Type B pancreatic cell (in vitro differentiated cells): ENCODE measurements around the gene UBE2N. TPM values are rescaled to one million over a fixed set of nuclear protein-coding genes. Genes with fewer than 3 reads are reported as not detected.

Experiments
- DNase-seq: peaks from one replicate; pipeline ENCODE4 v3.0.0; 2021; ENCODE audit warnings: mixed read lengths; ENCODE audit not compliant: unreplicated experiment; ENCODE audit errors: extremely low spot score
- H3K27ac Mint-ChIP-seq: 2 replicates; pipeline ENCODE4 v1.8.0; 2021; ENCODE audit warnings: mild to moderate bottlenecking, mixed read lengths
- H3K27me3 Mint-ChIP-seq: 2 replicates; pipeline ENCODE4 v1.8.0; 2021; ENCODE audit warnings: mixed read lengths
- H3K36me3 Mint-ChIP-seq: 2 replicates; pipeline ENCODE4 v1.8.0; 2021; ENCODE audit warnings: mixed read lengths
- H3K4me1 Mint-ChIP-seq: one replicate; pipeline ENCODE4 v1.8.0; 2021; ENCODE audit warnings: mixed read lengths; ENCODE audit not compliant: unreplicated experiment
- H3K4me3 Mint-ChIP-seq: 2 replicates; pipeline ENCODE4 v1.8.0; 2021; ENCODE audit warnings: mild to moderate bottlenecking, mixed read lengths
- H3K9me3 Mint-ChIP-seq: 2 replicates; pipeline ENCODE4 v1.8.0; 2021; ENCODE audit warnings: mixed read lengths
- total RNA-seq: library from RNA; stranded (reverse); gene quantifications from 2 replicates; pipeline ENCODE4 v1.2.1, GENCODE V29; 2021; ENCODE audit warnings: low replicate concordance
- TF ChIP-seq, protein P1 (sequence below): fragments of 200-600 bp; sonication (generic); conservative IDR thresholded peaks from 2 replicates; pipeline ENCODE4 v1.5.0; 2021; ENCODE audit warnings: antibody characterized with exemption, mild to moderate bottlenecking

UBE2N gene
- total RNA-seq, 1 donor from 2014 or later, result 102 TPM

DNA sequence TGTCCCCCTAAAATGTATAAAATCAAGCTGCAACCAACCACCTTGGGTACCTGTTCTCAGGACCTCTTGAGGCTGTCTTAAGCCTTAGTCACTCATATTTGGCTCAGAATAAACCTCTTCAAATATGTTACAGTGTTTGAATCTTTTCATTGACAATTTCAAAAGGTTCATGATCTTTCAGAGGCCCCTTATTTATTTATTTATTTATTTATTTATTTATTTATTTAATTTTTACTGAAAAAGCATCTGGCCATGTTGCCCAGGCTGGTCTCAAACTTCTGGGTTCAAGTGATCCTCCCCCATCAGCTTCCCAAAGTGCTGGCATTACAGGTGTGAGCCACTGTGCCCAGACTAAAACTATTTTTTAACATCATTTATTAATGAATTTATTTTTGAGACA, 72.2 kb downstream of the UBE2N start:
- TF ChIP-seq, protein P1, sequence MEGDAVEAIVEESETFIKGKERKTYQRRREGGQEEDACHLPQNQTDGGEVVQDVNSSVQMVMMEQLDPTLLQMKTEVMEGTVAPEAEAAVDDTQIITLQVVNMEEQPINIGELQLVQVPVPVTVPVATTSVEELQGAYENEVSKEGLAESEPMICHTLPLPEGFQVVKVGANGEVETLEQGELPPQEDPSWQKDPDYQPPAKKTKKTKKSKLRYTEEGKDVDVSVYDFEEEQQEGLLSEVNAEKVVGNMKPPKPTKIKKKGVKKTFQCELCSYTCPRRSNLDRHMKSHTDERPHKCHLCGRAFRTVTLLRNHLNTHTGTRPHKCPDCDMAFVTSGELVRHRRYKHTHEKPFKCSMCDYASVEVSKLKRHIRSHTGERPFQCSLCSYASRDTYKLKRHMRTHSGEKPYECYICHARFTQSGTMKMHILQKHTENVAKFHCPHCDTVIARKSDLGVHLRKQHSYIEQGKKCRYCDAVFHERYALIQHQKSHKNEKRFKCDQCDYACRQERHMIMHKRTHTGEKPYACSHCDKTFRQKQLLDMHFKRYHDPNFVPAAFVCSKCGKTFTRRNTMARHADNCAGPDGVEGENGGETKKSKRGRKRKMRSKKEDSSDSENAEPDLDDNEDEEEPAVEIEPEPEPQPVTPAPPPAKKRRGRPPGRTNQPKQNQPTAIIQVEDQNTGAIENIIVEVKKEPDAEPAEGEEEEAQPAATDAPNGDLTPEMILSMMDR, result no peak
- Mint-ChIP-seq H3K36me3 (no peaks in the 10 kb centered on the region), H3K4me1 (peaks cover 13% of the 10 kb centered on the region), H3K9me3 (no peaks in the 10 kb centered on the region), H3K27me3 (no peaks in the 10 kb centered on the region), H3K4me3 (no peak overlapping the region), H3K27ac (no peak overlapping the region)
- DNase-seq, result no peak

DNA sequence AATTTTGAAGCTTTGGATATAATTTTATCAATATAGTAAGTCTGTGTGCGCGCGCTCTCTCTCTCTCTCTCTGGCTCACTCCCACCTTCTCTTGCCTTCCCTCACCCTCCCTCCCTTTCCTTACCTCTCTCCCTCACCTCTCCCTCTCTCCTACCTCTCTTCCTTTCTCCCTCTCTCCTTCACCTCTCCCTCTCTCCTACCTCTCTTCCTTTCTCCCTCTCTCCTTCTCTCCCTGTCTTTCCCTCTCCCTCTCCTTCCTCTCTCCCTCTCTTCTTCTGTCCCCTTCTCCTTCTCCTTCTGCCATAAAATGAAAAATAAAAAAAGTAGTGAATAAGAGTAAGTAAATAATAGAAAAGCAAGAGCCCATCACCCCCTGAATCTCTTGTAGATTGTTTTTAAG, 73.0 kb downstream of the UBE2N start:
- Mint-ChIP-seq H3K27me3 (no peaks in the 10 kb centered on the region), H3K4me3 (no peak overlapping the region), H3K9me3 (no peaks in the 10 kb centered on the region), H3K4me1 (peaks cover 6% of the 10 kb centered on the region), H3K36me3 (no peaks in the 10 kb centered on the region), H3K27ac (no peak overlapping the region)
- no peak for DNase-seq
- TF ChIP-seq, protein P1, result no peak

DNA sequence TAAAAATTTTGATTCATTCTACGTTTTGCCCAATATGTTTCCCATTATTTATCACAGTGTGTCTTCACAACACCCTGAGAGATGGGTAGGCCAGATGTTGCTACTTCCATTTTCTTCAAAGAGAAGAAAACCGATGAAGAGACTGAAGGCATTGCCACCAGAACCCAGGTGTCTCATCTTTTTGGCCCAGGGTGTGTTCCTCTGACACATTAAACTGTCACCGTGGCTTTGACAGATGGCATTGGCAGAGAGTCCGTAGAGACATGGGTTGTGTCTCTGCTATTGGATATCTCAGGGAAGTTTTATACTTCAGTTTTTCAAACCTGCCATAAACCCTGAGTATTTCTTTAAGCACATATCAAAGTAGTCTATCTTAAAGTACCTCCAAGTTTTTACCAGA, 75.3 kb downstream of the UBE2N start:
- Mint-ChIP-seq H3K4me1 (no peaks in the 10 kb centered on the region), H3K4me3 (no peak overlapping the region), H3K9me3 (no peaks in the 10 kb centered on the region), H3K36me3 (no peaks in the 10 kb centered on the region), H3K27me3 (no peaks in the 10 kb centered on the region), H3K27ac (no peak overlapping the region)
- no peak for DNase-seq
- TF ChIP-seq, protein P1, result no peak

DNA sequence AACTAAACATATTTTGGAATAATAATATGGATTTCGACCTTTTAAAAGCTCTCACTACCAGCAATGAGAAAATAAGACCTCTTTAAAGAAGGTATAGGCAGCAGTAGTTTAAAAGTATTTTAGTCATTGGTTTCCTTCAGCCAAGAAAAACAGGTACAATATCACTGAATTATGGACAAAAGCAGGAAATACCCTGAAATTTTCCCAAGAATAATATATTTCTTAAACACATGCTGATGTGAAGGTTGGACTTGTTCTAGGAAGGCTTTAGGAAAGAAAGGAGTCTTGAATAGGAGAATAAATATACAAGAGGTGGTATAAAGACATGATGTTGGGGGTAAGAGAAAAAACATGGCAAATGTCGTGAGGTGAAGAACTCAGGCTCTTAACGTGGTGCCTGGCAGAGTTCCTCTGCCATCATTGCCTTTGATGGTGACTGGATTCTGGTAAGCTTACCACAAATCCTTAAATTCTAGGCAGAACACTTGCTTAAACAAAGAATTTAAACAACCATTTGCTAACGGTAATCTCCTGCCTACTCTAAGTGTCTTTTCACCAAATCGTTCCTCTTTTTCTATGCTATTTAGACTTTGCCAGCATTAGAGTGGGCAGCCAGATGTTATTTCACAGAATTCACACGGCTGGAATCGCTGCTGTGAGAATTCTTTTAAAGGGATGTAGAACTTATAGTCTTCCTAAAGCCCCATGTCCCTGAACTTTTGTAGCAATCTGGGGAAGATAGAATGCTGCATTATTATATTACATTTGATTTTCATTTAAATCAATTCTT, 75.9 kb downstream of the UBE2N start:
- TF ChIP-seq, protein P1, result no peak
- H3K4me3 Mint-ChIP-seq, result no peak overlapping the region
- H3K9me3 Mint-ChIP-seq, result no peaks in the 10 kb centered on the region
- H3K27ac Mint-ChIP-seq, result no peak overlapping the region
- no peaks in the 10 kb centered on the region for H3K36me3 Mint-ChIP-seq
- DNase-seq, result no peak
- no peaks in the 10 kb centered on the region for H3K27me3 Mint-ChIP-seq
- no peaks in the 10 kb centered on the region for H3K4me1 Mint-ChIP-seq

DNA sequence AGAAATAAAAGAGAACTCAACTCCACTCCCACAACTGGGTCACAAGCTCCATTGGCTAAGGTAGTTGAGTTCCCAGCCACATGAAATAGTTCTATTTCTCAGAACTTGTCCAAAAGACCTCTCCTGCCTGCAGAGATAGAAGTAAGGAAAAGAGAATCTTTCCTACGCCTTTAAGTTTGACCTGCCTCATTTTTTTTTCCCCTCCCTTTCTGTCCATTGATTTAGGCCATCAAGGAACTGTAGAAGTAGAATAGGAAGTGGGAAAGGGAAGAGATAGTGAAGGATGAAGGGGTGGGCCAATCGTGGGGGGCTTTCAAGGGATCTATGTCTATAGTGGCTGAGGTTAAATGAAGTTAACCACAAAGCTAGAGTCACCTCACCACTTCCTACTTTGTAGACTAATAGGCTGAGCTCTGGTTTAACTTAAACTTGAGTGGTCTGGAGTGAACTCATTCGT, 77.9 kb downstream of the UBE2N start:
- Mint-ChIP-seq H3K27me3 (no peaks in the 10 kb centered on the region), H3K36me3 (no peaks in the 10 kb centered on the region), H3K4me1 (no peaks in the 10 kb centered on the region), H3K27ac (no peak overlapping the region), H3K4me3 (no peak overlapping the region), H3K9me3 (no peaks in the 10 kb centered on the region)
- TF ChIP-seq, protein P1, result no peak
- DNase-seq, result no peak
